HepG2 (cell line): ENCODE results near the gene DGCR6. TPM values are rescaled to one million over a fixed set of nuclear protein-coding genes. Genes with fewer than 3 reads are reported as not detected.
"Not testable (repeated sequence)": the region's sequence is repeated elsewhere in the genome, so short reads cannot be mapped to it uniquely, and the experiment has no call there.

Experiments used
- ATAC-seq: fragments of 200-7000 bp; cut with Tn5 transposase; 3 replicates; pipeline ENCODE4 v1.9.1; 2020; ENCODE audit warnings: mild to moderate bottlenecking, moderate library complexity
- BruUV-seq: library from RNA; stranded (reverse); fragments of 400-500 nt; replicated peaks from 2 replicates; lab custom pipeline; 2021; lab: Mats Ljungman, UMichigan
- CTCF ChIA-PET: fragments of 300-600 bp; formaldehyde crosslinking; extraction: SDS; loops from one replicate; lab custom pipeline; 2021; ENCODE audit warnings: low total read pairs, inconsistent platforms, low intra/inter-chr PET ratio; lab: Yijun Ruan, JAX
- POLR2A ChIA-PET: fragments of 350-600 bp; sonication (Branson Sonifier 250); formaldehyde crosslinking; loops from one replicate; lab custom pipeline; 2020; ENCODE audit warnings: antibody characterized with exemption, inconsistent platforms; lab: Yijun Ruan, JAX
- DNase-seq: peaks from one replicate; pipeline ENCODE4 v3.0.0-alpha.2; 2015; ENCODE audit warnings: low spot score
- FAIRE-seq: peaks from 3 replicates; lab custom pipeline; 2011; peaks lifted over from hg19 to GRCh38; lab: Jason Lieb, UNC
- H2AFZ ChIP-seq: one replicate; pipeline ENCODE4 v1.6.1; 2011; ENCODE audit warnings: low read length, inconsistent platforms
- H3K27ac ChIP-seq: fragments of 300-600 bp; 3 replicates; pipeline ENCODE4 v1.8.0; 2011; ENCODE audit warnings: mixed run types, mild to moderate bottlenecking, mixed read lengths, low read length, inconsistent platforms; ENCODE audit not compliant: insufficient read depth; ENCODE audit errors: extremely low read length
- H3K27me3 ChIP-seq, 2 experiments: fragments of 200-600 bp in 1 of 2; 2 replicates in 1 of 2; 3 replicates in 1 of 2; pipeline versions ENCODE4 v1.6.0 to v1.8.0; 2011; ENCODE audit warnings: low read length in 2 of 2, mild to moderate bottlenecking in 2 of 2, moderate library complexity in 2 of 2, inconsistent platforms in 1 of 2; ENCODE audit not compliant: insufficient read depth in 2 of 2, control insufficient read depth in 1 of 2
- H3K36me3 ChIP-seq, 2 experiments: fragments of 200-600 bp in 1 of 2; replicated peaks in 1 of 2; 2 replicates in 1 of 2; 3 replicates in 1 of 2; pipeline versions ENCODE4 v1.5.1 to v1.8.0; 2011; ENCODE audit warnings: low read length in 2 of 2, inconsistent platforms in 1 of 2; ENCODE audit not compliant: insufficient read depth in 2 of 2, control insufficient read depth in 1 of 2
- H3K4me1 ChIP-seq: 2 replicates; pipeline ENCODE4 v1.5.1; 2012; ENCODE audit warnings: low read length, inconsistent platforms; ENCODE audit not compliant: insufficient read depth
- H3K4me2 ChIP-seq: 2 replicates; pipeline ENCODE4 v1.6.0; 2011; ENCODE audit warnings: low read depth, low read length, inconsistent platforms
- H3K4me3 ChIP-seq, 3 experiments: fragments of 200-600 bp in 1 of 3; sonication (generic), shearing (Covaris generic) in 1 of 3; replicated peaks in 1 of 3; 2 replicates each; pipeline ENCODE4 v1.5.1; 2011 to 2016; ENCODE audit warnings: low read length in 3 of 3, inconsistent platforms in 2 of 3, low read depth in 2 of 3, mild to moderate bottlenecking in 2 of 3, control low read depth in 1 of 3, mixed read lengths in 1 of 3; ENCODE audit not compliant: insufficient read depth in 1 of 3
- H3K79me2 ChIP-seq: one replicate; pipeline ENCODE4 v1.6.1; 2011; ENCODE audit warnings: low read length, inconsistent platforms; ENCODE audit not compliant: insufficient read depth
- H3K9ac ChIP-seq: 2 replicates; pipeline ENCODE4 v1.6.0; 2011; ENCODE audit warnings: mild to moderate bottlenecking, low read depth, low read length, inconsistent platforms; ENCODE audit not compliant: insufficient read depth
- H3K9me3 ChIP-seq: 2 replicates; pipeline ENCODE4 v1.5.1; 2012; ENCODE audit warnings: mild to moderate bottlenecking, low read length
- H4K20me1 ChIP-seq: 2 replicates; pipeline ENCODE4 v1.6.0; 2011; ENCODE audit warnings: inconsistent platforms, mild to moderate bottlenecking, low read length, moderate library complexity; ENCODE audit not compliant: insufficient read depth
- SOX13 ChIP-seq, 3 experiments: fragments of 450-650 bp in 1 of 3; sonication (generic) in 1 of 3; formaldehyde crosslinking in 1 of 3; IDR thresholded peaks in 2 of 3; conservative IDR thresholded peaks in 1 of 3; 2 replicates each; pipeline versions ENCODE4 v1.5.0 to v1.6.1; 2016 to 2020; ENCODE audit warnings: antibody characterized with exemption in 1 of 3, mild to moderate bottlenecking in 1 of 3, missing compliant biosample characterization in 1 of 3, missing genetic modification reagents in 1 of 3, moderate library complexity in 1 of 3
- WGBS: methylation state at CpG from one replicate; pipeline ENCODE4 v1.1.6; 2017; ENCODE audit warnings: low lambda C conversion rate; 5-methylcytosine and 5-hydroxymethylcytosine counted together
- in situ Hi-C: cut with HindIII; loops from 2 replicates; pipeline ENCODE4 v1.10.0; 2017; ENCODE audit warnings: low pct_unique_long_range_greater_than_20kb; ENCODE audit not compliant: extremely low pct_ligation_motif_present
- intact Hi-C: fragments of 100-400 bp; cut with micrococcal nuclease; formaldehyde crosslinking; loops from one replicate; pipeline ENCODE4 v1.10.0; 2022; ENCODE audit not compliant: unreplicated experiment
- polyA plus RNA-seq, 8 experiments: library from polyadenylated mRNA; depleted of rRNA in 3 of 8; stranded (reverse) in 7 of 8; unstranded in 1 of 8; fragments of >200 nt; fragmentation: Illumina TruSeq in 4 of 8; extraction: Trizol in 4 of 8; gene quantifications; 2 replicates each; pipeline versions ENCODE4 v1.2.1 to v1.2.3, GENCODE V29; 2011 to 2016; ENCODE audit warnings: low read depth in 4 of 8, missing spikeins in 1 of 8, mixed read lengths in 1 of 8; ENCODE audit not compliant: insufficient read depth in 1 of 8
- total RNA-seq, 5 experiments: library from RNA; depleted of rRNA; stranded (reverse); fragments of >200 nt; fragmentation: Illumina TruSeq; extraction: Trizol; gene quantifications; 2 replicates each; pipeline ENCODE4 v1.2.3, GENCODE V29; 2016; ENCODE audit warnings: low read depth in 1 of 5

The DGCR6 gene
- total and polyA plus RNA-seq, 2 of the 13 experiments (the other 11 are each of a cell fraction or from before 2014, with no cell fraction given) = 0.07 TPM; not detected in 1

DNA sequence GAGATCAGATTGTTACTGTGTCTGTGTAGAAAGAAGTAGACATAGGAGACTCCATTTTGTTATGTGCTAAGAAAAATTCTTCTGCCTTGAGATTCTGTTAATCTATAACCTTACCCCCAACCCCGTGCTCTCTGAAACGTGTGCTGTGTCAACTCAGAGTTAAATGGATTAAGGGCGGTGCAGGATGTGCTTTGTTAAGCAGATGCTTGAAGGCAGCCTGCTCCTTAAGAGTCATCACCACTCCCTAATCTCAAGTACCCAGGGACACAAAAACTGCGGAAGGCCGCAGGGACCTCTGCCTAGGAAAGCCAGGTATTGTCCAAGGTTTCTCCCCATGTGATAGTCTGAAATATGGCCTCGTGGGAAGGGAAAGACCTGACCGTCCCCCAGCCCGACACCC lies 32.6 kb downstream of the DGCR6 start:
- H4K20me1 ChIP-seq; CTCF ChIA-PET; H3K27me3 ChIP-seq; H3K4me1 ChIP-seq; H3K4me2 ChIP-seq; intact Hi-C loops; H3K79me2 ChIP-seq; POLR2A ChIA-PET; H3K36me3 ChIP-seq; ATAC-seq; H2AFZ ChIP-seq; in situ Hi-C loops; H3K9ac ChIP-seq; DNase-seq; FAIRE-seq; H3K4me3 ChIP-seq; H3K9me3 ChIP-seq; BruUV-seq; H3K27ac ChIP-seq; TF ChIP-seq SOX13 (IDR thresholded peaks at IDR 0.05): not testable (repeated sequence)
- 4% methylated on average over 3 of the region's 8 CpGs for WGBS
- TF ChIP-seq SOX13 (CRISPR knock-in tag; conservative IDR thresholded peaks at IDR 0.05 in 1 of 2, IDR thresholded peaks at IDR 0.05 in 1 of 2) = 0 out of 4 replicates have a peak, but pooled peaks of 1 of the 2 experiments have one; percentile 8

- H3K79me2 ChIP-seq, H4K20me1 ChIP-seq, in situ Hi-C loops, H3K27ac ChIP-seq, H3K9ac ChIP-seq, H3K4me3 ChIP-seq, H2AFZ ChIP-seq, H3K4me1 ChIP-seq, CTCF ChIA-PET, DNase-seq, ATAC-seq, H3K4me2 ChIP-seq, FAIRE-seq, BruUV-seq, H3K9me3 ChIP-seq, H3K27me3 ChIP-seq, H3K36me3 ChIP-seq, intact Hi-C loops, POLR2A ChIA-PET: not testable (repeated sequence)
- 29% methylated on average over 3 of the region's 9 CpGs for WGBS
Measured at GRCh38 chr22:18947105-18947504, 41.0 kb downstream of the DGCR6 start.
